ENCODE data around the gene GNG3.
"Not testable (repeated sequence)": the region's sequence is repeated elsewhere in the genome, so short reads cannot be mapped to it uniquely, and the experiment has no call there.

Gene GNG3

DNA sequence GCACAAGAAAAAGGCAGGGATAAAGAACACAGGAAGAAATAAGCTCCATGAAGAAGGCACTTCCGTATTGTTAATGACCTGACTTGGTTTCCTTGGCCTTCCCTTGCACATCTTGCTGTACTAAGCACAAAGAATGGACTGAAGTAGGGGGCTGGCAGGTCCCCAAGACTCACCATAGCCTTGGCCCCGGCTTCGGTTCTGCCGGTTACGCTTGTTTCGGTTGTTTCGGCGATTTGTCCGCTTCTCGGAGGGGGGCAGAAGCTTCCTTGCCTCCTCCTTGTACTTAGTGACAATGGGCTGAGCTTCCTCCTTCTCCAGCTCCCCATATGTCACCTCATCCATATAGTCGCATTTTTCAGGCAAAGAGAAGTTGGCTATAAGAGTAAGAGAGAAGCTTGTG, 9.3 kb downstream of the GNG3 start:
- no peak for DNase-seq (ENCODE audit: low spot score)

DNA sequence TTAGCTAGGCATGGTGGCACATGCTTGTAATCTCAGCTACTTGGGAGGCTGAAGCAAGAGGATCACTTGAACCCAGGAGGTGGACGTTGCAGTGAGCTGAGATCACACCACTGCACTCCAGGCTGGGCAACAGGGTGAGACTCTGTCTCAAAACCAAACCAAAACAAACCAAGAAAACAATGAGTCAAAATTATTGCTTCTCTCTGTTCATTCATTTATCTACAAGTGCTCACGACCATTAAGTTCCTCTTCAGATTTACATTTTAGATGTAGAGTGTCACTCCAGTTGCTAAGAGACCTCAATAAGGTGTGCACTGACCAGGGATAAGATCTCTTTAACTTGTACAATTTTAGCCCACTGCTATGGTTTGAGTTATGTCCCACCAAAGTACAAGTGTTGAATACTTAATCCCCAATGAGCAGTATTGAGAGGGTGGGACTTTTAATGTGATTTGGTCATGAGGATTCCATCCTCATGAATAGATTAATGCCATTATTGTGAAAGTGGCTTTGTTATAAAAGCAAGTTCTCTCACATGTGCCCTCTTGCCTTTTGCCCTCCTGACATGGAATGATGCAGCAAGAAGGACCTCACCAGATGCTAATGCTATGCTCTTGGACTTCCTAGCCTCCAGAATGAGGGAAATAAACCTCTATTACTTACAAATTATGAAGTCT, 12.0 kb downstream of the GNG3 start:
- DNase-seq (ENCODE audit: low spot score), result no peak

DNA sequence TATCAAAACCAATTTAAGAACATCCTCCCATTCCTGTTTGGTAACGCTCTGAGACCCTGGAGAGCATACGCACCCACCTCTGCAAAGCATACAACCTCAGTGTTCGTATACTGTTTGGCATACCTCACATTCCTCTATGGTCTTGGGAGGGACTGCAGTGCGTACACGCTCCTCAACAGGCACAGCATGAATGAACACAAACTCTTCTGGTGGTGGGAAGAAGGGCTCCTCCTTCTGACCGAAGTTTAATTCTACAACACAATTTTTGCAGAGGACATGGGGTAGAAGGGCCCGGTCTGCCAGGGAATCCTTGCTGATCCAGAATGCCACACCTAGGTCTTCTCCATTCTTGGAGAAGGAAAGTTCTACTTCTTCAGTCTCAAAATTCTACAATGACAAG, 14.5 kb downstream of the GNG3 start:
- DNase-seq (ENCODE audit: low spot score), result no peak

GRCh38 chr11:62724171-62724570, 16.7 kb downstream of the GNG3 start:
- no peak for DNase-seq (ENCODE audit: low spot score)

DNA sequence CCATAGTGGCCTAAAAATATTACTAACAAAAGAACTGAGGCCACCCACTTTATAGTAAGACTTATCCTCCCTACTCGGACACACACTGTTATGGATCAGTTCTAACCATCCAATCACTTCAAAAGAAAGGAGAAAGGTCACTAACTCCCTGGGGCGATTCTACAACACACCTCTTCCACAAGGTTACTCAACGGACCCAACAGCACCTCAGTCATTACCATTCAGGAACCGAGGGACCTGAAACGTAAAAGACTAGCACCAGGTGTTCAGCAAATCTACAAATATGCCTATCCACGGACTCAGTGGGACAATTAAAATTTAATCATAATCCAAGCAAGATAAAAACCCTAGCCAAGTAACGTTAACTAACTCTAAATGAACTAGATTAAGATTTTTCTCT, 18.2 kb downstream of the GNG3 start:
- DNase-seq (ENCODE audit: low spot score), result no peak

DNA sequence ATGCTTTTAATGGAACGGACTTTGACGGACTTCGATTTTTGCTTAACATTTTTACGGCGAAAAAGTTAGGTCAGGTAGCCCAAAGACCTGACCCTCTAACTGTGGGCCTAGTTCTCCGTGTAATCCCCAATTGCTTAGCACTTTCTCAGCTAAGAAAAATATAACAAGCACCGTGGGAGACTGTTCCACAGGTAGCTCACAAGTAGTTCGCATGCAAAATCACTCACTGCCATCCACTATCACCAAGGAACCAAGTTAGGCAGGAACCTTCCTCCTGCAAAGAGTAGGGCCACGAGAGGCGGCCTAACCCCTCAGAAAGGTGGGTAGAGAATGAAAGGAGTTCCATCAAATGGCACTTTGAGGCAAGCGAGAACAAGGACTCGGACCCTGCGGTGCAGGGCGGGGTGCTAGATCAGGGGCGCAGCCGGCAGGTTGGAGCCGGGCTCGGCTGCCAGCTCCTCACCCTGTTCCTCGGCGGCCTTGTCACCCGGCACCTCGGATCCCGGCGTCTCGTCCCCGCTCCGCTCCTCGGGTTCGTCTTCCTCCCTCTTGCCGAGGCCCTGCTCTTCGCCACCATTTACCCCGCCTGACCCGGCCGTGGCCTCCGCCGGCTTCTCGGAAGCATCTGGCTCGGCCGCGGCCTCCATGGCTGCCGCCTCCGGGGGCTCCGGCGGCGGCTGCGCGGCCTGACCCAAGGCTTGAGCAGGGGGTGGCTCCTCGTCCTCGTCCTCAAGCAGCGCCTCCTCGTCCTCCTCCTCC, 18.9 kb downstream of the GNG3 start:
- DNase-seq (ENCODE audit: low spot score), result no peak

GRCh38 chr11:62726915-62727164, 19.4 kb downstream of the GNG3 start:
- DNase-seq (ENCODE audit: low spot score), result no peak

- DNase-seq (ENCODE audit: low spot score), result peak; percentile 99
Measured at GRCh38 chr11:62727165-62727871, 19.8 kb downstream of the GNG3 start, which contains the start of gene HNRNPUL2. TSS of gene HNRNPUL2 (minus strand) at chr11:62727457. CDS start at chr11:62727156, 301 bp downstream.

- DNase-seq (ENCODE audit: low spot score), result peak; percentile 96
Measured at GRCh38 chr11:62727872-62728170, 20.3 kb downstream of the GNG3 start.

DNA sequence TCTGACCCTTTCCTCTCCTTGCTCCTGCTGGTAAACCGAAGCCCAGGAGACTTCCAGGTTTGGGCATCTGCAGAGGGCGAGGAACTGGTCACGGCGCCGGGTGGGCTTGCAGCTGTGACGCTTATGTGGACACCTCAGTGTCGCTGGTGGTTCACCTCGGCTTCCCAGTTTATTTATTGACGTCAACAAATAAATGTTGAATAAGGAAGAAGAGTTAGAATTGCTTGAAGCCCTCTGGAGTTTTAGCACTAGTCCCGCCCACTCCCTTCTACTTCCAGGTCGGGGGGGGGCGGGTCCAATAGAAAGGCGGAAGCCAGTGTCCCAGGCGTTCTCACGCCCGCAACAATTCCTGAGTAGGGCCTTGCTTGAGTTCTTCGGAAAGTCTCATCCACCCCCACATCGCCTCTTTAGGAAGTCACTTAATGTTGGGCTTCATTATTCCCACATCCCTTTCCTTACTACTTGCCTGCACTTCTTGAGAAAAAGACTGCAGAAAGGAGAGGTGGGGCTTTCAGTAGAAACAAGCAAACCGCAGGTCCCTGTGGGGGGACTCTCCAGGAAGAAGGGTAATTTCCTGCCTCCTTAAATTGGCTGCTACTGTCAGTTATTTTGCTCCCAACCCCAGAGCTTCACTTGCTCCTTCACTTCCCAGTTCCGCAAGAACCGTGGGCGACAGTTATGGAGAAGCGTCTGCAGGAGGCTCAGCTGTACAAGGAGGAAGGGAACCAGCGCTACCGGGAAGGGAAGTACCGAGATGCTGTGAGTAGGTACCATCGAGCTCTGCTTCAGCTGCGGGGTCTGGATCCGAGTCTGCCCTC, 20.9 kb downstream of the GNG3 start, which contains the start of gene TTC9C:
TTC9C (plus strand) TSS at position 316 of the 818 bp plus-strand sequence; CDS start at position 679, 363 bp downstream.
- peak; percentile 87 for DNase-seq (ENCODE audit: low spot score)

GRCh38 chr11:62730076-62730475, 22.6 kb downstream of the GNG3 start:
- not testable (repeated sequence) for DNase-seq (ENCODE audit: low spot score)

- DNase-seq (ENCODE audit: low spot score), result no peak
Measured at GRCh38 chr11:62732830-62733229, 25.4 kb downstream of the GNG3 start.

DNA sequence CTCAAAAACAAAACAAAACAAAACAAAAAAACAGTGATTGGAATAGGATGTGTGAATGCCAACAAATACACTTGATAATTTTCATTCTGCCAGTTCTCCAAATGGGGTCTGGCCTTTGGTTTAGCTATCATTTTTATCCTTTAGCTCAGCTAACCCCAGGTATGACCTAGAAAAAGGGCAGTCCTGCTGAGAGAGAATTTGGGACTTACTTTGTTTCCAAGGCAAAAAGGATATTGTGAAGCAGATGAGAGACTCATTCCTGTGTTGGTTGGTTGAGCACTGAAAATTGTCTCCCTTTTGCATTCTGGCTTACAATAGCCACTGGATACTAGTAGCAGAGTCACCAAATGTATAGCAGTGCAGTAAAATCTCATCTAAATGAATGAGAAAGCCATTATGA, 29.7 kb downstream of the GNG3 start:
- no peak for DNase-seq (ENCODE audit: low spot score)

DNA sequence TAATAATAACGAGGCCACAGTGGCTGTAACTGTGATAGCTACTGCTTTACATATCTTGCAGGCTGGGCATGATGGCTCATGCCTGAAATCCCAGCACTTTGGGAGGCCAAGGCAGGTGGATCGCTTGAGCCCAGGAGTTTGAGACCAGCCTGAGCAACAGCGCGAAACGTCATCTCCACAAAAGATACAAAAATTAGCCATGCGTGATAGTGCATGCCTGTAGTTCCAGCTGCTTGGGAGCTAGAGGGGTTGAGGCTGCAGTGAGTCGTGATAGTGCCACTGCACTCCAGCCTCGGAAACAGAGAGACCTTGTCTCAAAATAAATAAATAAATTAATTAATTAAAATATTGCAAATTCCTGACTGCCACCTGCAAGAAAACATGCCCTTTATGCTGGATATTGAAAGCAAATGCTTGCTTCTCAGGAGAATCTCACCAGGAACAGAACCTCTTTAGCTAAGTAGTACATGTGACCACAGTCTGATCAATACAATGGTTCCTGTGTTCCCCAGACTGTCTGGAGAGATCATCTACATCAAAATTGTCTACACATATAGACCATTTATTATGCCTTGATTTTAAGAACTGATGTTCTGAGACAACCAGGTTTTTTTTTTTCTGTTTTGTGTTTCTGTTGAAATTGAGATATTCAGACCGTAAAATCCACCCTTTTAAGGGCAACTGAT, 40.1 kb downstream of the GNG3 start:
- no peak for DNase-seq (ENCODE audit: low spot score)

- not testable (repeated sequence) for DNase-seq (ENCODE audit: low spot score)
Measured at GRCh38 chr11:62749931-62750330, 42.5 kb downstream of the GNG3 start.

DNA sequence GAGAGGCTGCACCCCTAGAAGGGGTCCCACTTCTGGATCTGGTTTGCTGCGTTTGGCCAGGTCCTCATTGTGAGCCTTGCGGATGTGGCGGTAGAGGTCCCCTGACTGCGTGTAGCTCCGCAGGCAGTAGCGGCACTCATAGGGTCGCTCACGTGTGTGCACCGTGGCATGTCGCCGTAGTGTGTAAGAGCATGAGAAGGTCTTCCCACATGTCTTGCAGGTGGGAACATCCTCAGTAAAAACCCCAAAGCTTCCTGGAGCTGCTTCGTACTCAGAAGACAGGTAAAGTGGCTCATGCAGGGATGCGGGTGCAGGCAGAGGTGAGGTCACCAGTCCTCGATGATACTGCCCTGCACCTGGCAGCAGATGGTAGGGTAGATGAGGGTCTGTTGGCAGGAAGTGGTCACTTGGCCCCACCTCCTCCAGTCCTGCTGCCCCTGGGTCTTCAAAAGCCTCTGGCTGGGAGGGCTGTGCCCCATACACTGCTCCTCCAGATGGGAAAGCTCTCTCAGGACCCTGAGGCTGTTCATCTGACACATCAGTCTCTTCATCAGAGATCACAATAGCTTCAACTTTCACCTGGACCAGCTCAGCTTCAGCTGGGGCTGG, 44.8 kb downstream of the GNG3 start:
- DNase-seq (ENCODE audit: low spot score), result no peak

GRCh38 chr11:62752994-62753735, 45.7 kb downstream of the GNG3 start:
- no peak for DNase-seq (ENCODE audit: low spot score)

DNA sequence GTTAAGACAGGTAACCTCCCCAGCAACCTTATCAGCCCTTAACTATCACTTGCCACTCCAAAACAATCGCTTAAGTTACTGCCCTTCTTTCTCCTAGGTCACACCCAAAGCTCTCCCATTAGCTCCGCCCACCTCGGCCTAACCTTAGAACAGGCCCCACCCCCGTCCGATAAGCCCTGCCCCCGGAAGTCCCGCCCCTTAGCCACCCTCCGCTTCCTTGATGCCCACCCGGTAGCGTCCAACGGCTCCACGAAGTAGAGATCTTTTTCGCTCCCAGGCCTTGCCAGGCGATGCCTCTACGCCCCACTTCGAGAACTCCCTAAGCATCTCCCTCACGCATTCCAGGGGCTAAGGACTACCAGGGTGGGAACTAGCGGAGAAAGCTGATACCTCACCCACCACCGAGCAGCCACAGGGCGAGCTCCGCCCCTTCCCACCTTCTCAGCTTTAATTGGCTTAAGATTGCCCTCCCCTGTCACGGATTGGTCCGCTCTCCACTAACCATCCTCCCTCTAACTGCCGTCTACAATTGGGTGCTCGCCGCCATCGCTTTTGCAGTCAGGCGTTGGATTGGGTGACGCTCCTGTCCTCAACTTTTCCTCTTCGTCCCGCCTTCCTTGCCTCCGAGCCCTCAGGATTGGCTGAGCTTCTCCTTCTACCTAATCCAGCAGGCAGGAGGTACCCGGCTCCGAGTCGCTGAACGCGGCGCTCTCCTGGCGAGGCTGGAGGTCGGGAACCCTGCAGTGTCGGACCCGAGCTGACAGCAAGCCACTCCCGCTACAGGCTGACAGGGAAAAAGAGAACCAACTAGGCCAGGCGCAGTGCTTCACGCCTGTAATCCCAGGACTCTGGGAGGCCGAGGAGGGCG, 46.5 kb downstream of the GNG3 start, which contains the start of gene ZBTB3:
ZBTB3 (minus strand) TSS at position 425 of the 868 bp plus-strand sequence. CDS start 496 bp downstream, outside the sequence.
- peak; percentile 100 for DNase-seq (ENCODE audit: low spot score)

DNA sequence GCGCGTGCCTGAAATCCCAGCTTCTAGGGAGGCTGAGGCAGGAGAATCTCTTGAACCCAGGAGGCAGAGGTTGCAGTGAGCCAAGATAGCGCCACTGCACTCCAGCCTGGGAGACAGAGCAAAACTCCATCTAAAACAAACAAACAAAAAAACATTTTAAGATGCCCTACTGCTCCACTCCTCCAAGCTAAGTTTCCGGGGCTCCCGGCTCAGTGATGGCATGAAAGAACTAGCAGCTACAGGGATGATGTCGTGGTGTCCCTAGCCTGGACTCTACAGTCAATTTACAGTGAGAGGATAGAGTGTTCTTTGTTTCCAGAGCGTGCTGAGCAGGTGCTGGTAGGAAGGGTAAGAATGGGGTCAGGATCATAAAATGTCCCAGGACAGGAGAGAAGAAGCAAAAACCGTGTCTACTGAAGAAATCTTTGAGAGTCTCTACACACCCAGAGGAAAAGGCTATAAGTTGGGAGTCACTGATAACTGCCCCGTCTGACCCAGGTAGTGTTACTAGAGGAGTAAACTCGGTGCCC, 47.7 kb downstream of the GNG3 start:
- DNase-seq (ENCODE audit: low spot score), result no peak
